Immature natural killer cell (primary cell): ENCODE results near the gene CEP85L. TPM values are rescaled to one million over a fixed set of nuclear protein-coding genes. Genes with fewer than 3 reads are reported as not detected.

Source experiments
- DNase-seq, 3 donors: peaks; one replicate each; pipeline ENCODE4 v3.0.0; 2022; ENCODE audit warnings: mixed read lengths in 1 of 3
- H3K27ac Mint-ChIP-seq, 6 donors: one replicate each; pipeline ENCODE4 v1.8.0; 2020; ENCODE audit warnings: mixed read lengths in 6 of 6, mild to moderate bottlenecking in 5 of 6, inconsistent platforms in 4 of 6, moderate library complexity in 3 of 6
- H3K27me3 Mint-ChIP-seq, 3 donors: one replicate each; pipeline ENCODE4 v1.8.0; 2020 to 2021; ENCODE audit warnings: low read depth in 3 of 3, mild to moderate bottlenecking in 3 of 3, mixed read lengths in 3 of 3, moderate library complexity in 3 of 3, inconsistent platforms in 1 of 3
- H3K36me3 Mint-ChIP-seq, 3 donors: one replicate each; pipeline ENCODE4 v1.8.0; 2020; ENCODE audit warnings: mixed read lengths in 3 of 3, inconsistent platforms in 2 of 3, mild to moderate bottlenecking in 2 of 3
- H3K4me1 Mint-ChIP-seq, 2 donors: one replicate each; pipeline ENCODE4 v1.8.0; 2020; ENCODE audit warnings: inconsistent platforms in 2 of 2, mild to moderate bottlenecking in 2 of 2, mixed read lengths in 2 of 2, moderate library complexity in 1 of 2
- H3K4me3 Mint-ChIP-seq, 5 donors: one replicate each; pipeline ENCODE4 v1.8.0; 2020; ENCODE audit warnings: mild to moderate bottlenecking in 5 of 5, mixed read lengths in 5 of 5, inconsistent platforms in 3 of 5, moderate library complexity in 3 of 5
- H3K9me3 Mint-ChIP-seq, 6 donors: one replicate each; pipeline ENCODE4 v1.8.0; 2020; ENCODE audit warnings: mild to moderate bottlenecking in 6 of 6, mixed read lengths in 6 of 6, inconsistent platforms in 4 of 6, moderate library complexity in 3 of 6
- polyA plus RNA-seq, 3 donors: library from polyadenylated mRNA; unstranded; fragments of 300-500 nt; fragmentation: Illumina TruSeq; gene quantifications; one replicate each; pipeline ENCODE4 v1.2.3, GENCODE V29; 2021

CEP85L gene
- polyA plus RNA-seq, 3 donors from 2014 or later = 20.1 to 23.5 (median 21.5) TPM

DNA sequence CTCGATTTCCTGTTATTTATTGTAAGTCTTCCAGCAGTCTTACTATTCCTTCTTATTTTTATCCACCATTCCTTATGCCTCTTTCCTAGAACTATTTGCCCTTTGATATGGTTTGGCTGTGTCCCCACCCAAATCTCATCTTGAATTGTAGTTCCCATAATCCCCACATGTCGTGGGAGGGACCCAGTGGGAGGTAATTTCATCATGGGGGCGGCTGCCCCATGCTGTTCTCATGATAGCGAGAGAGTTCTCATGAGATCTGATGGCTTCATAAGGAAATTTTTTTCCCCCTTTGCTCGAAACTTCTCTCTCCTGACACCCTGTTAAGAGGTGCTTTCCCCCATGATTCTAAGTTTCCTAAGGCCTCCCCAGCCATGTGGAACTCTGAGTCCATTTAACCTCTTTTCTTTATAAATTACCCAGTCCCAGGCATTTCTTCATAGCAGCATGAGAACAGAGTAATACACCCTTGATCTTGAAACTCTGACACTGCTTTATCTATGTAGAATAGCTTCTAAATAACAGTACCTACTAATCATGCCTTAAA lies 54.5 kb downstream of the CEP85L start:
- DNase-seq = no peak
- Mint-ChIP-seq H3K27me3 (no peaks in the 10 kb centered on the region), H3K36me3 (no peaks in the 10 kb centered on the region), H3K4me3 (no peak overlapping the region), H3K4me1 (peaks cover 19 to 42% of the 10 kb centered on the region in 2 donors), H3K27ac (peak overlapping the region in 2 of 6 donors; percentile 15 to 38), H3K9me3 (no peaks in the 10 kb centered on the region)

DNA sequence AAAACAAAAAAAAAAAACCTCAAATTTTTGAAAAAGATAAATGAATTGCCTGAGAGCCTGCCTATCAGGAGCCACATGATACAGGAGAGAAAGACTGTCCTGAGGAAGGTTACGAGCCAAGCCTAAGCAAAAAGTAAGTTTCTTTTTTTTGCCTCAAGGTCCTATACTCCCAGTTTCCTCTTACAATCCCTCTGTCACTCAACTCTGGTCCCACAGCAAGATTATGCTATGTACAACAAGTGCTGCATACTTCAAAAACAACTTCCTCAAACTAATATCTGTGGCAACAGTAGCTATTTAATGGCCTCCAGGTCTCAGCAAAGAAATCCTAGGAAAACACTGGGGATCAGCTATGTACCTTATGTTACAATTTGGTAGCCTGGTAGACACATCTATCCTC lies 56.5 kb downstream of the CEP85L start:
- Mint-ChIP-seq H3K4me3 (no peak overlapping the region), H3K27me3 (no peaks in the 10 kb centered on the region), H3K4me1 (peaks cover 33 to 60% of the 10 kb centered on the region in 2 donors), H3K27ac (no peak overlapping the region), H3K36me3 (peaks cover 0 to 4% (median 0%) of the 10 kb centered on the region in 3 donors), H3K9me3 (no peaks in the 10 kb centered on the region)
- no peak for DNase-seq

DNA sequence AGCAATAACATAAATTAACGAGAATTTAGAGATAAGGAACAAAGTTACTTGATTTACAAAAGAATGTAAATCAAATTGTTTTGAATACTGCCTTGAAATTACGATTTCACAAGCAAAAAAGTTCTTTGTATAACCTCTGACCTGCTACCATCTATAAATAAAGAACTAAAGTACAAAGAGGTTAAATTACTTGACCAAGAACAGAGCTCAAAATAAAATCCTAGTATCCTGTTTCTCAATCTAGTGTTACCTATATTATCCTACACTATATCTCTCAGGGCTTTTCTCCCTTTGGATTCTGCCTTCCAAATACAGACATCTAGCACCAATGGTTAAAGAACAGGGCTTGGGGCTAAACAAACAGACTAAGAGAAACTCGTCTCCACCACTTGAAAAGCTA lies 59.5 kb downstream of the CEP85L start:
- no peaks in the 10 kb centered on the region for H3K27me3 Mint-ChIP-seq
- H3K4me1 Mint-ChIP-seq = peaks cover 36 to 55% of the 10 kb centered on the region in 2 donors
- H3K27ac Mint-ChIP-seq = peak overlapping the region in 1 of 6 donors; percentile 44
- H3K4me3 Mint-ChIP-seq = no peak overlapping the region
- H3K9me3 Mint-ChIP-seq = no peaks in the 10 kb centered on the region
- no peak for DNase-seq
- H3K36me3 Mint-ChIP-seq = peaks cover 0 to 4% (median 0%) of the 10 kb centered on the region in 3 donors

DNA sequence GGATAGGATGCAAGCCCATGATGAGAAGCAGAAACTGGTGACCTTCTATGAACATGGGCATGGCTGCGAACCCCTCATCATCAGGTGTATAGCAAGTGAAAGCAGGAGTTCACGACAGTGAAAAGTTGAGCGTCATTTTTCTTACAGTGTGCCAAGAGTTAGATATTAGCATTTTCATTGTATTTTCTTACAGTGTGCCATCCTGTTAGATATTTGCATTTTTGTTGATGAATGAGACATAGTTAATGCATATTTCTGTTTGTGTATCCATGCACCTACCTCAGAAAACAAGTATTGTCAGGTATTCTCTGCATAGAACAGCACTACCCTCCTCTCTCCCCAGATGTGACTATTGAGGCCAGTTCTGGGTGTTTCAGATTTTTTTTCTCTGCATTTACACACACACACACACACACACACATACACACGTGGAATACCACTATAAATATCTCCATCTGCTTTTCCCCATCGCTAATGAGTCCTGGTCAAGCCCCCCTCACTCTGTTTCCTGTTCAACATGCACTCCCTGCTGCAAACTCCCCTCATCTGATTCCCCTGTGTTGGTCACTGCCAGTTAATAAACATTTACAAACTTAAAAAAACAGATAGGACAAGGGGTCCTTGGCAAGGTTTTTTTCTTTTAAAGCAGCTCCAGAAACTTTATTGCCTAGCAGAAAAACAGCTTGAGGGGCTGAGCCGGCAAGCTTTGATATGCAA lies 61.6 kb downstream of the CEP85L start:
- no peak overlapping the region for H3K4me3 Mint-ChIP-seq
- no peaks in the 10 kb centered on the region for H3K9me3 Mint-ChIP-seq
- DNase-seq = no peak
- H3K27ac Mint-ChIP-seq = peak overlapping the region in 2 of 6 donors; percentile 54 to 63
- H3K36me3 Mint-ChIP-seq = peaks cover 0 to 4% (median 0%) of the 10 kb centered on the region in 3 donors
- peaks cover 39 to 51% of the 10 kb centered on the region in 2 donors for H3K4me1 Mint-ChIP-seq
- H3K27me3 Mint-ChIP-seq = peaks cover 0 to 2% (median 0%) of the 10 kb centered on the region in 3 donors

DNA sequence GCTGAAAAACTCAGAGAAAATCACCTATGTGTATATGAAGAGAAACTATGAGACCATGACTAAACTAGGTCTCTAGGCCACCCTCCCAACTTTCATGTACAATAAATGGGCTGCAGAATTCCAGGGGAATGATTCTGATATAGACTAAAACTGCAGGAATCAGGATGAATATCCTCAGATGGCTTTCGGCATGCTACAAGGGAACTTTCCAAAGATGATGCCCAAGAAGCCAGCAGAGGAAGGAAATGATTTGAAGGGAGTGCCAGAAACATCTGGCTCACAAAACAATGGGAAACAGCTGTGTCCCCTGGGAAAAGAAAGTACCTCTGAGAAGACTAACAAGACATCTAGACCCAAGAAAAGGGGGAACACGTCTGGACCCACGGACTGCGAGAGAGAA lies 62.2 kb downstream of the CEP85L start:
- no peak for DNase-seq
- Mint-ChIP-seq H3K27ac (no peak overlapping the region), H3K9me3 (no peaks in the 10 kb centered on the region), H3K36me3 (peaks cover 0 to 4% (median 0%) of the 10 kb centered on the region in 3 donors), H3K4me3 (no peak overlapping the region), H3K27me3 (peaks cover 0 to 2% (median 0%) of the 10 kb centered on the region in 3 donors), H3K4me1 (peaks cover 39 to 51% of the 10 kb centered on the region in 2 donors)

DNA sequence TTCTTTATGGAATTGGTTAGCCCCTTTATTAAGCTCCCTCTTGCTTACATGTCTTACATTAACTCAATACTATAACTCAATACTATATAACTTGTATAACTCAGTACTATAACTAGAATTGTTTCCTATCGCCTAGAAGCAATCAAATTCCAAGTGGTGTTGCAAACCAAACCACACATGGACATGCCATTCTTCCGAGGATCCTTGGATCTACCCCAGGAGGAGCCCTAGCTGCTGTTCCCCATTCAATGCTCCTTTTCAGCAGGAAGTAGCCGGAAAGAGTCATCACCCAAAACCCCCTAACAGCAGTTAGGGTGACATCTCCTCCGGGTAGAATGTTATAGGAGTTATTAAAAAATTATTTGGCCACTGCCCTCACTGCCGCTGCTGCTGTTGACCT lies 62.8 kb downstream of the CEP85L start:
- Mint-ChIP-seq H3K36me3 (peaks cover 0 to 4% (median 0%) of the 10 kb centered on the region in 3 donors), H3K9me3 (no peaks in the 10 kb centered on the region), H3K27ac (no peak overlapping the region), H3K4me1 (peaks cover 37 to 45% of the 10 kb centered on the region in 2 donors), H3K27me3 (peaks cover 0 to 2% (median 0%) of the 10 kb centered on the region in 3 donors), H3K4me3 (no peak overlapping the region)
- DNase-seq = no peak

DNA sequence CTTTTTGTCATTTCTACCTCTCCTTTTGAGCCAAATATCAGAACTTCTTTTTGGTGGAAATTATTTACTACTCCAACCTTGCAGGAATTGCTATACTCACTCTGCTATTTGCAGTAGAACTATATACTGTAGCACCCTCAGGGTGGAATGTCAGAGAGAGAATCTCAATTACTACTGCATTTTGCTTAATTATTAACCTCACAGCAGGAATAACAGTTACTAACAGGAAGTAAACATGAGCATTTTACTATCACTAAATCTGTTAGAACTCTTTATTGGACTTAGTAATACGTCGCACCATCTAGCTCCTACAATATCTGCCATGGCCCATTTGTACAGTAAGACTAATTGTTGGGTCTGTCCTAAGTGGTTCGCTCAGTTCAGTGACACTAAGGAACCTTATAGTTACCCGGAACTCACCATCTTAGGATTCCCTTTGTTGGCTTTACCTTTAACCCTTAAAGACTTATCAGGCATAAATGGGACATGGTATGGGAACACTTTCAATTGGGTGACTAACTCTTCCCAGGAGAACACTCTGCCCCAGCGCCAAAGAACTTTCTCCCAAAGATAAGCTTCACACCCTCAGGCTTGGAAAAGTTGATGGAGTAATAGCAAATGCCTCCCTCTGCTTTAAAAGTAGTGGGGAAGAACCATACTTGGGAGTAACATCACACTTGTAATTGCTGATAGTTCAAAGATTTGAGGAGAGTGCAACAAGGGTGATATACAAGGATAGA lies 64.5 kb downstream of the CEP85L start:
- Mint-ChIP-seq H3K9me3 (no peaks in the 10 kb centered on the region), H3K36me3 (peaks cover 0 to 4% (median 0%) of the 10 kb centered on the region in 3 donors), H3K4me3 (no peak overlapping the region), H3K4me1 (peaks cover 33 to 38% of the 10 kb centered on the region in 2 donors), H3K27me3 (peaks cover 0 to 2% (median 0%) of the 10 kb centered on the region in 3 donors), H3K27ac (peak overlapping the region in 1 of 6 donors; percentile 8)
- DNase-seq = no peak

DNA sequence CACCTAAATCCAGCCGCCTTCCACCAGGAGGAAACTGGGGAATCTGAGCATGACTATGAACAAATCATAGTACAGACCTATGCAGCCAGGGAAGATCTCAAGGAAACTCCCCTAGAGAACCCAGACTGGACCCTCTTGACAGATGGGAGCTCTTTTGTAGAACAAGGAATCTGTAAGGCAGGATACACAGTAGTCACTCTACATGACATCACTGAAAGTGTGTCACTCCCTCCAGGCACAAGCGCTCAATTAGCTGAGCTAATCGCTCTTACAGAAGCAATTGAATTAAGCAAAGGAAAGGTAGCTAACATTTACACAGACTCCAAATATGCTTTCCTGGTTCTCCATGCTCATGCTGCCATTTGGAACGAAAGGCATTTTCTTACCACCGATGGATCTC lies 66.5 kb downstream of the CEP85L start:
- H3K27me3 Mint-ChIP-seq = peaks cover 0 to 3% (median 2%) of the 10 kb centered on the region in 3 donors
- H3K36me3 Mint-ChIP-seq = peaks cover 3% of the 10 kb centered on the region in 3 donors
- no peak overlapping the region for H3K4me3 Mint-ChIP-seq
- DNase-seq = no peak
- H3K27ac Mint-ChIP-seq = no peak overlapping the region
- H3K4me1 Mint-ChIP-seq = peaks cover 26 to 30% of the 10 kb centered on the region in 2 donors
- peaks cover 0 to 10% (median 3%) of the 10 kb centered on the region in 6 donors for H3K9me3 Mint-ChIP-seq

DNA sequence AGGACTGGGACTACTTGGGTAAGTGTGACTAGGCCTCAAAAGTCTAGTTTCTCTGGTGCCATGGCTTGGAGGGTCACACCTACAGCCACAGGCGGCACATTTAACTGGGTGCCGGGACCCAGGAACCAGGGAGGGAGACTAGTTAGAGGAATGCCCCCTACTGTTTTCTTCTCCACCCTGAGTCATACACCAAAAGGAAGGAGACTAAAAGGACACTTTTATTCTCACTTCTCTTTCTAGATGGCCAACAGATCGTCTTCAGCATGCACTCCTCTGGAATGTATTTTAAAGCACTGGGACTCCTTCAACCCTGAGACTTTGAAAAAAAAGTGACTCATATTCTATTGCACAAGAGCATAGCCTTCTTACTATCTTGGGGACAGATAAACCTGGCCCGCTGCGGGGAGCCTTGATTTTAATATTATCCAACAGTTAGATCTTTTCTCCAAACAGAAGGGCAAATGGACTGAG lies 69.9 kb downstream of the CEP85L start:
- peaks cover 15 to 21% of the 10 kb centered on the region in 2 donors for H3K4me1 Mint-ChIP-seq
- H3K36me3 Mint-ChIP-seq = peaks cover 21 to 28% (median 21%) of the 10 kb centered on the region in 3 donors
- peaks cover 0 to 7% (median 3%) of the 10 kb centered on the region in 3 donors for H3K27me3 Mint-ChIP-seq
- no peak overlapping the region for H3K27ac Mint-ChIP-seq
- no peak overlapping the region for H3K4me3 Mint-ChIP-seq
- peaks cover 8 to 38% (median 15%) of the 10 kb centered on the region in 6 donors for H3K9me3 Mint-ChIP-seq
- no peak for DNase-seq

DNA sequence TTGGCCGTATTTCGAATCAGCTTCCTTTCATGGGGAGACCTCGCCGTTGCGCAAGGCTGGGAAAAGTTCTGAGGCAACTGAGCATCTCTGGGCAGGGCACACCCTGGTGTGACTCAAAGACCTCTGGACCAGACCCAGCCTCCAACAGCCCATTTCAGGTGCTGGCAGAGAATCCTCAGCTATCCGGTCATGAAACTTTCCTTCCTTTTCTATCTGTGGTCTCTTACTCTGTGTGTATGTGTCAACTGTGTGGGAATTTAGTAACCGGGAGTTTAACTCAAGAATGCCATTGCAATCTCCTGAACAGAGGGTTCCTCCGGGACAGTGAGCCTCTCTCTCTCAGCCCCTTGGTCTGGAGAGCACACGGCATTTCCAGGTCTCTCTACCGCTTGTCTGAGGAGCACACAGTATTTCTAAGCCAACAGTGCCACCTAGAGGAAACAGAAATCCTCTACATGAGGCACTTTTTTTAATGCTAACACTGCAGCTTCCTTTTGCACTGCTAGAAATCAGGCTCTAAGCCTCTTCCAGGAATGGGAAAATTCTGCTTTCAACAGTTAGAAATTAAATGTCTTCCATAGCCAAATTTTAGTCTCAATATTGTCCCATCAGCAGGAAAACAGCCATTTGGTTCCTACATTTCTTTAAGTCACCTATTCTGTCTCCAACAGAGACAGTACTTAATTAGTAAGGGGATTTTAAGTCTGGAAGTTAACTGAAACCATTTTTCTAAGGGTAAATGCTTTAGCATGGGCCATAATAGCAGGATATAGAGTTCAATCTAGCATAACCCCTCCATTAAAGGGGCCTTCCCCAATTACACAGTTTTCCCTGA lies 70.6 kb downstream of the CEP85L start:
- H3K4me3 Mint-ChIP-seq = peak overlapping the region in 1 of 5 donors; percentile 66
- H3K9me3 Mint-ChIP-seq = peaks cover 8 to 43% (median 17%) of the 10 kb centered on the region in 6 donors
- peaks cover 0 to 9% (median 2%) of the 10 kb centered on the region in 3 donors for H3K27me3 Mint-ChIP-seq
- peak; percentile 48 to 52 (median 49) for DNase-seq
- H3K4me1 Mint-ChIP-seq = peaks cover 13 to 16% of the 10 kb centered on the region in 2 donors
- H3K27ac Mint-ChIP-seq = peak overlapping the region in 2 of 6 donors; percentile 18 to 67
- H3K36me3 Mint-ChIP-seq = peaks cover 28 to 35% (median 28%) of the 10 kb centered on the region in 3 donors

DNA sequence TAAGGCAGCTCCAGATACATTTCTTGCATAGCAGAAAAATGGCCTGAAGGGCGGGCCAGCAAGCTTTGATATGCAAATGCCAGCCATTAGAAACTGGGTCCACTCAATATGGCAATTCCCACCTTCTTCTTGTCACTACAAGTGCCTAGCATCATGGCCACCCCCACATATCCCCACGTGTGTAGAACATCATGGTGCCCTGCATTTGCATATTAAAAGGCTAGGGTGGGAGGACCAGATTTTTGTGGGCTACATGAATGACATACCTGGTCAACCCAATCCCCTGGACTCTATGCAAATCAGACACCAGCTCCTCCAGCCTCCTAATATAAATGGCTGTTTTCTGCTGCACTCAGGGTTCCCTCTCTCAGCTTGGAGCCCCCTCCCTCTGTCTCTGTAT lies 71.6 kb downstream of the CEP85L start:
- Mint-ChIP-seq H3K36me3 (peaks cover 37 to 45% (median 38%) of the 10 kb centered on the region in 3 donors), H3K9me3 (peaks cover 8 to 53% (median 23%) of the 10 kb centered on the region in 6 donors), H3K4me1 (peaks cover 12 to 16% of the 10 kb centered on the region in 2 donors), H3K27ac (peak overlapping the region in 1 of 6 donors; percentile 10), H3K4me3 (no peak overlapping the region), H3K27me3 (peaks cover 0 to 9% (median 2%) of the 10 kb centered on the region in 3 donors)
- no peak for DNase-seq

DNA sequence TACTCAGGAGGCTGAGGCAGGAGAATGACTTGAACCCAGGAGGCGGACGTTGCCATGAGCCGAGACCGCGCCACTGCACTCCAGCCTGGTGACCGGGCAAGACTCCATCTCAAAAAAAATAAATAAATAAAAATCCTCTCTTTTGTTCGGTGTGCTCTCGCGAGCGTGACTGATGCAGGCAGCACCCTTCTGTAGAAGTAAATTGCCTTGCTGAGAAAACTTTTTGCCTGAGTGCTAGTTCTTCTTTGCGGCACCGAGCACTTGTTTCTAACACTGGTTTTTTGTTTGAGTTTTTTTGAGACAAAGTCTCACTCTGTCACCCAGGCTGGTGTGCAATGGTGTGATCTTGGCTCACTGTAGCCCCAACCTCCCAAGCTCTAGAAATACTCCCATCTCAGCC lies 72.8 kb downstream of the CEP85L start:
- peaks cover 47 to 56% (median 49%) of the 10 kb centered on the region in 3 donors for H3K36me3 Mint-ChIP-seq
- peak overlapping the region in 1 of 6 donors; percentile 48 for H3K27ac Mint-ChIP-seq
- peaks cover 12 to 16% of the 10 kb centered on the region in 2 donors for H3K4me1 Mint-ChIP-seq
- H3K27me3 Mint-ChIP-seq = peaks cover 2 to 9% (median 4%) of the 10 kb centered on the region in 3 donors
- H3K9me3 Mint-ChIP-seq = peaks cover 8 to 63% (median 34%) of the 10 kb centered on the region in 6 donors
- H3K4me3 Mint-ChIP-seq = no peak overlapping the region
- DNase-seq = no peak

DNA sequence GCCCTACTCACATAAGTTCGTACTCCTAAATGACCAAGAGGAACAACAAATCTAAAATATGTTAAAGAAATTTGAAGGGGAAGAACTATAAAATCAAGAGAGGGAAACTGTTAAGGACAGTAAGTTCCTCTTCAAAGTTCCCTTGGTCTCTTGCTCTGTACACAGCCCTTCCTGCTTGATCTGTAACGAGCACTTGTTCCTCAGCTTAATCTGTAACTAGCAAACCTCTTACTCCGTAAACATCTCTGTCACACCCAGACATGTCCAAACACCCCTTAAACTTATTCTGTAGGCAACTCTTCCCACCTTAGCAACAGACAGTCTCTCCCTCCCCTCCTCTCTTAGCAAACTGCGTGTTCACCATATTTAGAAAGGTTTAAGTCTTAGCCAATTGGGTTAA lies 73.4 kb downstream of the CEP85L start:
- H3K4me1 Mint-ChIP-seq = peaks cover 12 to 16% of the 10 kb centered on the region in 2 donors
- peaks cover 47 to 56% (median 52%) of the 10 kb centered on the region in 3 donors for H3K36me3 Mint-ChIP-seq
- H3K4me3 Mint-ChIP-seq = no peak overlapping the region
- H3K9me3 Mint-ChIP-seq = peaks cover 12 to 63% (median 34%) of the 10 kb centered on the region in 6 donors
- H3K27me3 Mint-ChIP-seq = peaks cover 2 to 9% (median 4%) of the 10 kb centered on the region in 3 donors
- H3K27ac Mint-ChIP-seq = peak overlapping the region in 2 of 6 donors; percentile 30 to 37
- DNase-seq = no peak
